ENCODE results near the gene ADAM12. TPM values are rescaled to one million over a fixed set of nuclear protein-coding genes. Genes with fewer than 3 reads are reported as not detected.

The ADAM12 gene
- total and polyA plus RNA-seq, 2 donors (not counting 3 experiments of a cell fraction or from before 2014, with no cell fraction given): 0.22 to 0.33 TPM

DNA sequence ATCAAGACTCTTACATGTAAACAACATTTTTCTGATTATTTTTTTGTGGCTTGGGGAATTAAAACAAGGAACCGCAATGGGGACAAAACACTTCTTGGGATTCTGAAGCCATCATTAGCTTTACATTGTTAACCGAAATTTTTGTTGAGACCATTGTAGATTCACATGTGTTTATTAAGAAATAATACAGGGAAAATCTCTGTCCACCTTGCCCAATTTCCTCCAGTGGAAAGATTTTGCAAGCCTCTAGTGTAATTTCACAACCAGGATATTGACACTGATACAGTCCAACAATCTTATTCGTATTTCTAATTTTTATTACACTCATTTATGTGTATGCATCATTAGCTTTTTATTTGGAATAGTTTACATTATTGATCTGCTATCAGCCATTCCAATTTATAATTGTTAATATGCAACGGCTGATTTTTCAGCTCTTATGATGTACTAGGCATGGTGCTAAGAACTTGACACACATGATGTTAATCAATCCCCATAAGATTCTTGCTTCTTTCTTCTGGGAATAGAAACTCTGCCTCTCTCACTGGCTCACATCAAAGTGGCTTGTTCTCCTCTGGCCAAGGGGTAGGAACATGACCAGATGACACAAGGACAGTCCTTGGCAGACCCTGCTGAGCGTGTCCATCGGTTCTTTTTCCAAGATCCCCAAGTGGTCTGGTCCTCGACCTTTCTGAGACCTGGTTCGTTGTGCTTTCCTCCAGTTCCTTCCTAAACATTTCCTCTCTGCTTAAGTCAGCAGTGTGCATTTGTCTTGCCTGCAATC lies 137.6 kb downstream of the ADAM12 start:
- BruUV-seq (replicated peaks): no TSS peak
- no peak for DNase-seq (ENCODE audit: low read depth, low spot score)
- H3K27ac ChIP-seq (ENCODE audit: insufficient read depth, low read depth, low read length): no peak overlapping the region
- FAIRE-seq: no peak
- H2AFZ ChIP-seq (ENCODE audit: low read depth, low read length): no peak overlapping the region
- no peak overlapping the region for H3K4me2 ChIP-seq (ENCODE audit: insufficient read depth, low read length)
- intact Hi-C loops (cut with micrococcal nuclease) (no loop called here), dilution Hi-C loops (cut with MboI; ENCODE audit: extremely low pct_ligation_motif_present, low sequenced_read_pairs) (no loop called here)
- TF ChIP-seq FOS (IDR thresholded peaks at IDR 0.05; ENCODE audit: borderline replicate concordance, insufficient read depth, low read length) (no peak), CTCF (IDR thresholded peaks at IDR 0.05; ENCODE audit: extremely low read depth in 1 of 2, insufficient read depth in 1 of 2, low read depth in 1 of 2, low read length in 2 of 2) (no peak), POLR2A (IDR thresholded peaks at IDR 0.05; ENCODE audit: low read depth, low read length) (no peak), JUN (IDR thresholded peaks at IDR 0.05; ENCODE audit: borderline replicate concordance, insufficient read depth, insufficient read length, low read depth) (no peak), GATA2 (IDR thresholded peaks at IDR 0.05; ENCODE audit: insufficient read depth, insufficient read length, low read depth, low read length) (no peak), EZH2 (IDR thresholded peaks at IDR 0.05; ENCODE audit: borderline replicate concordance, low read depth, low read length, severe bottlenecking) (no peak), MAX (IDR thresholded peaks at IDR 0.05; ENCODE audit: insufficient read depth, insufficient read length) (no peak), MYC (IDR thresholded peaks at IDR 0.05; ENCODE audit: low read depth, low read length) (no peak), POLR2AphosphoS5 (IDR thresholded peaks at IDR 0.05; ENCODE audit: insufficient read depth, low read depth, low read length) (no peak)
- H3K9ac ChIP-seq (replicated peaks; ENCODE audit: extremely low read depth, insufficient read depth, low read length): no peak overlapping the region
- H3K4me3 ChIP-seq (replicated peaks in 1 of 3; ENCODE audit: insufficient read depth in 1 of 3, low read depth in 1 of 3, low read length in 3 of 3): no peak overlapping the region
- no peaks in the 10 kb centered on the region for H3K9me3 ChIP-seq (replicated peaks; ENCODE audit: control insufficient read depth, insufficient read depth, low read length)
- no peaks in the 10 kb centered on the region for H3K27me3 ChIP-seq (ENCODE audit: control insufficient read depth in 2 of 2, insufficient read depth in 2 of 2, low read length in 2 of 2)
- no peaks in the 10 kb centered on the region for H3K36me3 ChIP-seq (ENCODE audit: control insufficient read depth in 2 of 2, extremely low read depth in 1 of 2, insufficient read depth in 2 of 2, low read length in 2 of 2)
- H4K20me1 ChIP-seq (replicated peaks; ENCODE audit: control insufficient read depth, extremely low read depth, insufficient read depth, low read length): no peaks in the 10 kb centered on the region
- peaks cover 10% of the 10 kb centered on the region for H3K4me1 ChIP-seq (ENCODE audit: control insufficient read depth, extremely low read depth, insufficient read depth, low read length)
- H3K79me2 ChIP-seq (ENCODE audit: control insufficient read depth, insufficient read depth, low read length): no peaks in the 10 kb centered on the region
- H3K9me1 ChIP-seq (replicated peaks; ENCODE audit: control insufficient read depth, extremely low read depth, insufficient read depth, low read length): no peaks in the 10 kb centered on the region
- POLR2A ChIA-PET: no interaction called here
- CTCF ChIA-PET: no interaction called here
